ENCODE results near the gene PLD5.
A peak's percentile ranks its signal among the peaks of the same experiment; 100 is the strongest.
"Not testable (repeated sequence)": the region's sequence is repeated elsewhere in the genome, so short reads cannot be mapped to it uniquely, and the experiment has no call there.

The PLD5 gene

DNA sequence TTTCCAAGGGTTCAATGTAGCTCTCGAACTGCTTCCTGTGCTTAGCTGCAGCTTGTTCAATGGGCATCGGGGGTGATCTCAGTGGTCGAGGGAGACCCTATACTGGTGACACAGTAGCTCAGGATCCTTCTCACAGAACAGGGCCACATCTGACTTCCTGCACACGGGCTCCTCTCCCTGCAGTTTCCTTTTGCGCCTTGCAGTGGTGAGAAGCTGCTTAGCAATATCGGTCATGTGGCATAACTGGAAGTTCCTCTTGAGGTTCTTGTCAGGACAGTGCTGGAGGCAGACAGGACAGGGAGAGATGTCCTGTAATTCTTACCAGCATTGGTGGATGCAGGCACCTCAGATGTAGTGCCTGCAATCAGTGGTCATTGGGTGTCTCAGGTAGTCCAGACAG lies 385.1 kb downstream of the PLD5 start:
- no peak for DNase-seq

DNA sequence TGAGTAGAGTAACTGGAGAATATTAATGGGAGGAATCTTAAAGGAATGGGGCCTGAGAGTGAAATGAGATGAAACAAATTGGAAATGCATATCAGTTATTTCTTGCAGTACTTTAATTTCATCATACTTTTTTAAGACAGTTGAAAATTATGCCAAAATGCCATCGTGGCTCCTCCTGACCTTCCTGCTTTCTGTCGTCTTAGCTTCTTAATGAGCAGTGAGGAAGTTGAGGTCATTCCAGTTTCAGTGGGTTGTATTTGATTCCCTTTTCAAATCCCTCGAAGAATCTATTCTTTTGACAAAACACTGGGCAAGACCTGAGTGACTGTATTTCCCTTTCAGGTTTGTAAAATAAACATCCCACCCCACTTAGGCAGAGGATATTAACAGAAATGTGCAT lies 390.7 kb downstream of the PLD5 start:
- no peak for DNase-seq

DNA sequence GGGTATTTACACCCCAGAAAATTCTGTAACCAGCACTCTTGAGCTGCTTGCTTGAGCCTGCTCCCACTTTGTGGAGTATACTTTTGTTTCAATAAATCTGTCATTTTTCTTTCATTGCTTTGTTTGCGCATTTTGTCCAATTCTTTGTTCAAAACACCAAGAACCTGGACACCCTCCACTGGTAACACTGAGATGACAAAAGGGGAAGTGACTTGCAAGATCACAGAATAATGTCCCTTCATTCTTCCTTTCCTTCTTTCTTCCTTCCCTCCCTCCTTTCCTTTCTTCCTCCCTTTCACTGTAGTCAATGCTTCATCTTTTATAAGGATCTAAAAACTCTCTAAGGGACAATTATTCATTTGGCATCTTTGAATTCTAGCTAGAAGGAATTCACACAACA lies 391.1 kb downstream of the PLD5 start:
- no peak for DNase-seq

DNA sequence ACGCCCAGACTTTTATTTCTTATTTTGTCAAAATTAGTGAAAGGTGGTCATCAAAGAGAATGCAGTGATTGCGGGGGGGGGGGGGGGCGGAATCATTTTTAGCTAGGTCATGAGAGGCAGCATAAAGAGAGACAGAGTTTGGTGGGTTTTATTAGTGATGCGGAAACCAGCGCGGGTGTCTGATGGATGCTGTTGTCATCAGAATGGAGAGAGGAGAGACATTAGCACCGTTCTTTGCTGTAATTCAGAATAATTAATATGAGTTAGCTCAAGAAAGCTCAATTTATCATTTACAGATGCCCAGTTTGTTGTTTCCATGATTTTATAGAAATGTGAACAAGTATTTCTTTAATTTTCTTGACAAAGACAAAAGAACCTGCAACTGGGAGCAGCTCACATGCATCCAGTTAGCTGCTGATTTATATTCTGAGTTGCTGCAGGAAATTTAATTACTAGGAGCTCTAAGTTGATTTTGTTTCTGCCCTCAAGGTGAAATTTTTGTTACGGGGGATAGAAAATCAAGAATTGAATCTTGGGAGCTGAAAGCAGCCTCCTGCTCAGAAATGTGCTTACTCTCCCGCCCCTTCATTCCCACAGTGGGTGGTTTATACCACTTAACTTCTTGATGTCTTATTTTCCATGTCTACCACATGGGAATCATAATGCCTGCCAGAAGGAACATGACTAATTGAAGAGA lies 392.2 kb downstream of the PLD5 start:
- DNase-seq: no peak

DNA sequence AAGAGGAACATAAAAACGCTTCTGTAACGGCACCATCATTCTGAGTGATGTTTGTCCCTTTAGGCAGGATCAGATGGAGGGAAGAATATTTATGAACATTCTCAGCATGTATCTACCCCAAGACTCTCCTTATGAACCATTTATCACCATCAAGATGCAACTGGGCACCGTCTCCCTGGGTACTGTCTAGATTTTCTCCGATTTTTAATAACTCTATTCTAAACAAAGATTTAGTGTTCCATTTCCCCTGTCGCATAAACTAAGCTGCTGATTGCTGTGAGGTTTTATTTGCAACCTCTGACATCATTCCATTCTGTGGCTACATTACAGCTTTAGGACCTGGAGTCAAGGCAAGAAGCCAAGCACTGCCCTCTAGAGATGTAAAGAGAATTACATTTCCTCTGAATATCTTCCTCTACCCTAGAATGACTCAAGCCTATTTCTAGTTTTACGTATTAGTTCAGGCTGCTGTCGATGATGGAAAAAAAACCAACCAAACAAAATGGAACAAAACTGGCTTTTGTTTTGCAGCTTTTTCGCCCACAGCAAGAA lies 395.5 kb downstream of the PLD5 start:
- DNase-seq: peak; percentile 42

DNA sequence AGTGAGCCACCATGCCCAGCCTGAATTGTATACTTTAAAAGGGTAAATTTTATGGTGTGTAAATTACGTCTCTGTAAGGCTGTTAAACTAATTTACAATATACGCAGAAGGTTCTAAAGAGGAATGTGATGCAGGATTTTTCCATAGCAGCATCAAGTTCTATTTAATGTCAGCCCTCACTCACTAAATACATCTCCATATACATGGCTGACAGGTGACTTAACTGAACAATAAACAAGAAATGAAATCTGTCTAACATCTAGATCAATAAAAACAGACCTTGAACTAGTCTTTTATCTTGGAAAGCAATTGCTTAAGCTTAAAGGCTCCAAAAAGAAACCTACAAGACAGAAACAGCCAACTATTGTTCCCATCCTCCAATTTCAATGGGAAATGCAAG lies 404.1 kb downstream of the PLD5 start:
- DNase-seq: no peak

DNA sequence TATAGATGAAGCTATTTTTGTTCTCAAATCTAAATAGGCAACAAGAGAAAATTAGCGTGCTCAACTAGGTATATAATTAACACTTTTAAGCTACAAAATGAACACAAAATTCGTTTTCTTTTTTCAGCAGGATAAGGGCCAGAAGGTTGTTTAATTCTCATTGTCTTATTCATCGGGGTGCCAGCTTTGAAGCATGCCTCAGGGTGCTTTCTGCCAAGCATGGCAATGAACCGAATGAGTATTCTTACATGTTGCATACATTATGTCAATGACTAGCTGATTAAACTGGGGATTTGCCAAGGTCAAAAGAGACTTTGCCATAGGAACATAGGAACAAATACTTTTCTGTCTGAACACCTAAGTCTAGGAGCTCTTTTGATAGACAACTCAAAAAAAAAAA lies 423.6 kb downstream of the PLD5 start:
- DNase-seq: no peak

DNA sequence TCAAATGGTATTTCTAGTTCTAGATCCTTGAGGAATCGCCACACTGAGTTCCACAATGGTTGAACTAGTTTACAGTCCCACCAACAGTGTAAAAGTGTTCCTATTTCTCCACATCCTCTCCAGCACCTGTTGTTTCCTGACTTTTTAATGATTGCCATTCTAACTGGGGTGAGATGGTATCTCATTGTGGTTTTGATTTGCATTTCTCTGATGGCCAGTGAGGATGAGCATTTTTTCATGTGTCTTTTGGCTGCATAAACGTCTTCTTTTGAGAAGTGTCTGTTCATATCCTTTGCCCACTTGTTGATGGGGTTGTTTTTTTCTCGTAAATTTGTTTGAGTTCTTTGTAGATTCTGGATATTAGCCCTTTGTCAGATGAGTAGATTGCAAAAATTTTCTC lies 427.2 kb downstream of the PLD5 start:
- DNase-seq: not testable (repeated sequence)

DNA sequence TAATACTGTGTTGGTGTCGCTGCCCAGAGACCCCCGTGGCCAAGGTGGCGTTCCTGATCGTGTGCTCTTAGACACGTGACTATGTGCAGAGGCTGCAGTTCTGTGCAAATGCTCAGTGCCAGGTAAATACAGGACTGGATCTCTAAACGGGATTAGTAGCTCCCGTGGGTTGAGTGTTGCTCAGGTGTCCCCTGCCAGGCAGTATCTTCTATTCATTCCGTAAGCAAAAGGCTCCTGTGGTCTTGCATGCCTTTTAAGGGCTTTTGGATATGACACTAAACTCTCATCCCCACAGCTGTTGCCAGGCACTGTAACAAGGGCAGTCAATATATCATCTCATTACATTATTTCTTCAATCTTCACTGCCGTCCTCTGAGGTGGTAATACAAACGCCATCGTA lies 431.4 kb downstream of the PLD5 start:
- no peak for DNase-seq

DNA sequence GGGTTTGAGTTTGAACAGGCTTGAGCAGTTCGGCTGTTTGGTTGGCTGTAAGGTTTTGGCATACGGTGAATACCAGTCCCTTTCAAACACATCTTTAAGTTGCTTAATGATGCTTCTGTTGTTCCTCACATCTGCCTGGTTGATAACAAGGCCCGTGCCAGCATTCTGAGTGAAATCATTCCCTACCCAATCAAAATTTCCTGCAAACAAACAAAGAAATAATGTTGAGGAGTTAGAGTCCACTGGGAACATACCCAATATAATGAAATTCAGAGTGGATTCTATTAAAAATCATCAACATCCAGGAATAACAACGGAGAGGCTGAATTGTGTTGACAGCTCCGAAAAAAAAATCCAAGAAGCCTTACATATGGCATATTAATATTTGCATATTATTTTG lies 434.6 kb downstream of the PLD5 start:
- no peak for DNase-seq

DNA sequence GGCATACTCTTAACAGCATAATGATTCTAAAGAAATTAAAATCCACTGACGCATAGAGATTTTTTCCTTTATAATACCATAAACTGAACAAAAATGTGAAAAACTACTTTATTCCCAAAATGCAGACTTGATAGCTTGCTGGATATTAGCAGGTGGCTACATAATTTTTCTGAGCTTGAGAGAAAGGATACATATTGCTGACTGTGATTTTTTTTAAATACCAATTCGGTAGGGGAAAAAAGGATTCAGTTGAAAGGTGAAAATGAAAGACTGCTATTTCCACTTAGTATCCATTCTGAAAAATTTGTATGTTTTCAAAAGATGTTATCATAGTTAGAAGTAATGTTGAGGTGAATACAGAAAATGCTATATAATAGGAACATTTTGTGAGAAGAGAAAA lies 435.6 kb downstream of the PLD5 start:
- DNase-seq: no peak

DNA sequence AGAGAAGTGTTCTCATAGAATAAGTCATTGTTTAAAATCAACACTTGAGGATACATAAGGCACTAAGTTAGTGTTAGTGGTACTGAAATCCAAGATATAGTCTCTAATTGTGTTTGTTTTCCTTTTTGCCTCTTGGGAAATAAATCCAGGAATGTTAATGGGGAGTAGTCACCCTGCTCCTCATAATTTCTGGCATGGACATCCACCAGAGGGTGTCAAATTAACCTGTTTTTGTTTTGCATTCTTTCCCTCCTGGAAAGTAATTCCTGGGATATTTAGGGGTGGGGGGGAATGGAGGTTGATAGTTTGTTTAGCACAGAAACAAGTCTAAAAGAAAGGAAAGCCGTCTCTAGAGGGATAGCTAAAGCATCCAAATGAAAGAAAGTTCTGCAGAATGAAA lies 437.8 kb downstream of the PLD5 start:
- no peak for DNase-seq

DNA sequence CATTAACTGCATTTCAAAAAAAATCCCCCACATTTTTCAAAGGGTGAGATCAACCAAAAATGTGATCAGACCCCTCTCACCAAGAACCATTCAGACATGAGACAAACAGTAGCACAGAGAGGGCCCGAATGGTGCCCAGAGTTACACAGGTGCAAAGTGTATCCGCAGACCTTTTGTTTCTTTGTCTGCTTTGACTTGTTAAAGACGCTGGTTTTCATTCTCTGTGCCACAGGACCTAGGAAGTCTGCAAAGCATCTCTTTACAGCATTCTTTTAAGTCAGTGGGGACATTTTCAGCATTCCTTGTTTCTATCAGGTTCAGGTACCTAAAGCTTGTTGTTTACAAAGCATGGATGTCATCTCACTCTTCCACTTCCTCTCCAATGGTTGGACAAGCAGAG lies 438.4 kb downstream of the PLD5 start:
- no peak for DNase-seq

DNA sequence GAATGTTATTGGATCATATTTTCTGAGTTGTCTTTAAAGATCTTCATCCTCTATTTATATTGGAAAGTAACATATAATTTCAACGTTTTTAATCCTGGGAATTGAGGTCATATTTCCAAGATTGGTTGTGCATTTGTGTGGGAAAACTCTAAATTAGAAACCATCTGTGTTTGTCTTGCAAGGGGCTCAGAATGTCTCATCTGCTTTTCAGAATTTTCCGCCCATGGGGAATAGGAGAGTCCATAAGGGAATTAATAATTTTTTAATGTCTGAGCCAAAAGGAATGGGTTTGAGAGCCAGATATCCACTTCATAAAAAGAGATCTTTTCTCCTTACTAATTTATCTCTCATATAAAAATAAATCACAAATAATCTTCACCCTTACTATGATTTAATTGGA lies 440.8 kb downstream of the PLD5 start:
- no peak for DNase-seq

DNA sequence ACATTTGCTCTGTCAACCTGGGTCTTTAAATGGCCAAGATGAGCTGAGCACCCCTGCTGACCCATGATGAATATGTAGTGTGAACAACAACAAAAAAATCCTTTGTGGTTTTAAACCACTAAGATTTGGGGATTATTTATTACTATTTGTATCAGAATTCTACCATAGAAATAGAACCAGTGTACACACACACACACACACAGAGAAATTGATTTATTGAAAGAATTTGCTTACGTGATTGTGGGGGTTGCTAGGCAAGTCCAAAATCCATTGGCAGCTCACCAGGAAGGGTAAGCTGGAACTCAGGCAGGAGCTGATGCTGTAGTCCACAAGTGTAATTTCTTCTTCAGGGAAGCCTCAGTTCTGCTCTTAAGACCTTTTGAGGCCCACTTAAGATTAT lies 443.1 kb downstream of the PLD5 start:
- no peak for DNase-seq

DNA sequence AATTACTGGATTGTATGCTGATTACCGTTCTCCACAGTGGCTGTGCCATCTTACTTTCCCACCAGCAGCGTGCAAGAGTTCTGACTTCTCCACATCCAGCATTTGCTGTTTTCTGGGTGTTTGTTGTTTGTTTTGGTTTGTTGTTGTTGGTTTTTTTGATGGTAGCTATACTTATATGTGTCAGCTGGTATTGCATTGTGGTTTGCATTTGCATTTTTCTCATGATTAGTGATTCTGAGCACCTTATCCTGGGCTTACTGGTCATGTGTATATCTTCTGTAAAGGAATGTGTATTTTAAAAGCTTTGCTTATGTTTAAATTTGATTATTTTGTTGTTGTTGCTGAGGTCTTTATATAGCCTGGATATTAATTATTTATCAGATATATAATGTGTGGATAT lies 458.7 kb downstream of the PLD5 start:
- no peak for DNase-seq

DNA sequence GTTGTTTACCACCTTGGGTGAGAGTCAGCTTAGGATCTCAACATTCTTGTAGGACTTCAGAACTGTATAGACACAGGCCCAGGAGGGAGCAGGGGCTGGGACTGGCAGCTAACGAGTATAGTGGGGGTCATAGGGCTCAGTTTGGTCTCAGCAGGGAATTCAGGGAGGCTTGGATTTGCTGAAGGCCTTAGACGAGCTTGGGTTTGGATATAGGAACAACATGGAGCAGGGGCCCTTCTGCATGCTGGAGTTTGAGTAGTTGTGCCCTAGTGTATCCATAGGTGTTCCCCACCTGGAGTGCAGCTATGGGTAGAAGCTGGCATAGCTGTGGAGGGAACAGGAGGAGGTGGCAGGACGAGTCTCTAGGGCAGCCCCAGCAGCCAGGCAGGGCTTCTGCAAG lies 462.2 kb downstream of the PLD5 start:
- DNase-seq: no peak

DNA sequence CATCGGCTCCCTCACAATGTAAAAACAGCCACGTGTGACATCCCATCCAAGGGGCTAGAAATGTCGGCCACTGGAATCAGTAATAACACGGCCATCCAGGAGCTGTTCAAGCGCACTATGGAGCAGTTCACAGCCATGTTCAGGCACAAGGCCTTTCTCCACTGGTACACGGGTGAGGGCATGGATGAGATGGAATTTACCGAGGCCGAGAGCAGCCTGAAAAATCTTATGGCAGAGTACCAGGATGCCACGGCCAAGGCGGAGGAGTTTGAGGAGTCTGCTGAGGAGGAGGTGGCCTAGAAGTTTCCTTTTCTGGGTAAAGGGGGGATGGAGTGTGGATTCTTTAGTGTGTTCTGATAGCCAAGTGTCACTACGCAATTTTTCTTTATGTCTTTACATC lies 464.5 kb downstream of the PLD5 start:
- DNase-seq: no peak

DNA sequence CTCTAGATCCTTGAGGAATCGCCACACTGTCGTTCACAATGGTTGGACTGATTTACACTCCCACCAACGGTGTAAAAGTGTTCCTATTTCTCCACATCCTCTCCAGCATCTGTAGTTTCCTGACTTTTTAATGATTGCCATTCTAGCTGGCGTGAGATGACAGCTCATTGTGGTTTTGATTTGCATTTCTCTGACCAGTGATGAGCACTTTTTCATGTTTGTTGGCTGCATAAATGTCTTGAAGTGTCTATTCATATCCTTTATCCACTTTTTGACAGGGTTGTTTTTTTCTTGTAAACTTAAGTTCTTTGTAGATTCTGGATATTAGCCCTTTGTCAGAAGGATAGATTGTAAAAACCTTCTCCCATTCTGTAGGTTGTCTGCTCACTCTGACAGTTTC lies 465.9 kb downstream of the PLD5 start:
- not testable (repeated sequence) for DNase-seq

DNA sequence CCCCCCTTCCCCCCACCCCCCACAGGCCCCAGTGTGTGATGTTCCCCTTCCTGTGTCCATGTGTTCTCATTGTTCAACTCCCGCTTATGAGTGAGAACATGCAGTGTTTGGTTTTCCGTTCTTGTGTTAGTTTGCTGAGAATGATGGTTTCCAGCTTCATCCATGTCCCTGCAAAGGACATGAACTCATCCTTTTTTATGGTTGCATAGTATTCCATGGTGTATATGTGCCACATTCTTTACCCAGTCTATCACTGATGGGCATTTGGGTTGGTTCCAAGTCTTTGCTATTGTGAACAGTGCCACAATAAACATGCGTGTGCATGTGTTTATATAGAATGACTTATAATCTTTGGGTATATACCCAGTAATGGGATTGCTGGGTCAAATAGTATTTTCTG lies 466.3 kb downstream of the PLD5 start:
- DNase-seq: not testable (repeated sequence)

DNA sequence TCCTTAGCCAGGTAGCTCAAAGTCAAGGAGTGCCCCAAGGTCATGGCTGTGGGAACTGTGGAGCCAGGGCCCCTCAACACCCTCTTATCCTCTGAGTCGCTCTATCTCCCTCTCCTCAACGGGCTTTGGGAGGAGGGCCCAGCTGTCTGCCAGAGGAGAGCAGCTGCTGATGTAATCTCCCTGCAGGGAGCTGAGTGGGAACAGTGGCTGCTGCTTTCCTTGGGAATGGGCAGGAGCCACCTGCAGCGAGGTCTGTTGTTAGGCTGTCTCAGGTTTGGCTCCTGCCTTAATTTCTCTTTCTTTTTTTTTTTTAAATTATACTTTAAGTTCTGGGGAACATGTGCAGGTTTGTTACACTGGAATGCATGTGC lies 466.8 kb downstream of the PLD5 start:
- DNase-seq: no peak

DNA sequence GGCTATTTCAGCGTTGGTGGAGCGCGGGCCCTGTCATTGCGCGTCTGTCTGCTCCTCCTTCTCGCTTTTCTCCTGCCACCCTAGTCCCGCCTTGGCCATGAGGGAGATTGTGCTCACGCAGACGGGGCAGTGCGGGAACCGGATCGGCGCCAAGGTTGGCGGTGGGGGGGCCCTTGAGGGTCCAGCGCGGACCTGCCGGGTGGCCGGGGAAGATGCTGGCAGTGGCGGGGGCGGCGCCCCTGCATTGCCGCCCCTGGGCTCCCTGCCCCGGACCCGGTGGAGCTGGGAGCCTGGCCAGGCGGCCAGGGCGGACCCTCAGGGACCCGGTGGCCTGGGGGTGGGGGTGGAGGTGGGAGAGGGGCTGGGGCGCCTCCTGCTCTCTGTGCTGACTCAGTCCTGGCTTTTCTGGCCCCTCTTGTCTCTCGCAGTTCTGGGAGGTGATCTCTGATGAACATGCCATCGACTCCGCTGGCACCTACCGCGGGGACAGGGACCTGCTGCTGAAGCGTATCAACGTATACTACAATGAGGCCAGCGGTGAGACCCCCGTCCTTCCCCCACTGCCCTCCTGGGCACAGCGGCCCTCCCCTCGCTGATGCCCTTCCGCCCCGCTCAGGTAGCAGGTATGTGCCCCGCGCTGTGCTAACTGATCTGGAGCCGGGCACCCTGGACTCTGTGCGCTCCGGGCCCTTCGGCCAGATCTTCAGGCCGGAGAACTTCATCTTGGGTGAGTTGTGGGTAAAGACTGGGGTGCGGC lies 467.3 kb downstream of the PLD5 start:
- DNase-seq: no peak

DNA sequence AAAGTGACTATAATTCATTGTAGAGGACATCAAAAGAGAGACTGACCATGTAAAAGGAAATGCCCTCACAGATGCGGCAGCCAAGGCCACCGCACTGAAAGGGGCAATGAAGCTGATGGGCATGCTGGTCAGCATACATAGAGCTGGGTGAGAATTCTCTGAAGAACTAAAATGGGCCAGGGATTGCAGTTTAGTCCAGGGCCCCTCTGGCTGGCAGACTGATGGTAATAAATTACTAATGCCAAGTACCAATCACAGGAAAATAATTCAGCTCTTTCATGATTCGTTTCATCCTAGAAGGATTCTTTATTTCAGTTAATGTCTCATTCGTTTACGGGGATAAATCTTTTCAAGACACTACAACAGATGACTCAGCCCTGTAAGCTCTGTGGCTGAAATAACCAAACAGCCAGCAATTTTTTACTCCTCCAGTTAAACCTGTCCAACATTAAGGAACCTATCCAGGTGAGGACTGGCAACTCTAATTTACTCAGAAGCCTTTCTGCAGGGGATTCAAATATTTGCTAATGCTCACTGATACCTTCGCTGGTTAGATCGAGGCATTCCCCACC lies 468.7 kb downstream of the PLD5 start:
- DNase-seq: no peak

DNA sequence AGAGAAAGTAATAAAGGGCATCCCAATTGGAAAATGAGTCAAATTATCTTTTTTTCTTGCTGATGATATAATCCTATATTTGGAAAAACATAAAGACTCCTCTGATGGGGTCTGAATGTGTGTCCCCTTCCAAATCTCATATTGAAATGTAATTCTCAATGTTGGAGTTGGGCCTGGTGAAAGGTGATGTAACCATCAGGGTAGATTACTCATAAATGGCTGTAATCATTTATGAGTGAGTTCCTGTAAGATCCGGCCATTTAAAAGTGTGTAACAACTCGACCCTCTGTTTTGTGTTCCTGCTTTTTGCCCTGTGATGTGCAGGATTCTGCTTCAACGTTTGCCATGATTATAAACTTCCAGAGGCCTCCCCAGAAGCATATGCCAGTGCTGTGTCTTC lies 481.3 kb downstream of the PLD5 start:
- no peak for DNase-seq

All from RPMI8226 (cell line).